ENCODE data around the gene FKBP1B.
"Not testable (repeated sequence)": the region's sequence is repeated elsewhere in the genome, so short reads cannot be mapped to it uniquely, and the experiment has no call there.

Gene FKBP1B

DNA sequence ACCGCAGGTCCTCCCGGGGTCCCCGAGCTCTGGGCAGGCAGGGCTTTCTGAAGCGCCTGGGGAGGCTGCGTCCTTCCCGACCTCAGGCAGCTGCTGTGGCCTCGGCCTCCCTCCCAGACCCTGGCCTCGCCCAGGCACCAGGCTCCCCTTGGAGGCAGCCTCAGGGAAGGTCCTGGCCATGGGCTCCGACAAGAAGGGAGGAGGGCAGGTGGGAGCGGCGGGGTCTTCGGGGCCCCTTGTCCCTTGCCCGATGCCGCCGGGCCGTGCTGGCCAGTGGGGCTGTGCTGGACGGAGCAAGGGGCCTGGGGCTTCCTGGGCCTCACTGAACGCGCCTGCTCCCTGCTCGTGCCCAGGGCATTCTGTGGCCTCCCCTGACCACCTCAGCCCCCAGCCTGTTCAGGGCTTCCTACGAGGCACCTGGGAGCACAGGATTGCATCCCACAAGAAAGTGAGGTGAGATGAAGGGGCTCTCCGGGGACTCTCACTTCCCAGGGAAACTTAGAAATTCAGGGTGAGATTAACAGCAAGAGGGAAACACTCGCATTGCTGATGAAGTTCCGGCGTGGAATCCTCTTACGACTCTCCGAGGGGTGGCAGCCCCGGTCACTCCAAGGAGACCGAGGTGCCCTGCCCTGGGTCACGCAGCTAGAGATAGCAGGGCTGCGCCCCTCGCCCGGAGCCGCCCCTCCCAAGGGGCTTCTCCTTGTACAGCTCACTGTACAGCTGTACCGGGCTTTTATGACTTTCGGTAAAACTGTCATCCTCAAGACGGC is 38.9 kb upstream of the FKBP1B start:
- Histone ChIP-seq H3K4me3 (ENCODE audit: low read depth, low read length) (peak overlapping the region; percentile 50), H3K36me3 (replicated peaks) (no peaks in the 10 kb centered on the region), H3K27ac (no peak overlapping the region), H3K27me3 (replicated peaks) (no peaks in the 10 kb centered on the region)
- TF ChIP-seq, protein P1, sequence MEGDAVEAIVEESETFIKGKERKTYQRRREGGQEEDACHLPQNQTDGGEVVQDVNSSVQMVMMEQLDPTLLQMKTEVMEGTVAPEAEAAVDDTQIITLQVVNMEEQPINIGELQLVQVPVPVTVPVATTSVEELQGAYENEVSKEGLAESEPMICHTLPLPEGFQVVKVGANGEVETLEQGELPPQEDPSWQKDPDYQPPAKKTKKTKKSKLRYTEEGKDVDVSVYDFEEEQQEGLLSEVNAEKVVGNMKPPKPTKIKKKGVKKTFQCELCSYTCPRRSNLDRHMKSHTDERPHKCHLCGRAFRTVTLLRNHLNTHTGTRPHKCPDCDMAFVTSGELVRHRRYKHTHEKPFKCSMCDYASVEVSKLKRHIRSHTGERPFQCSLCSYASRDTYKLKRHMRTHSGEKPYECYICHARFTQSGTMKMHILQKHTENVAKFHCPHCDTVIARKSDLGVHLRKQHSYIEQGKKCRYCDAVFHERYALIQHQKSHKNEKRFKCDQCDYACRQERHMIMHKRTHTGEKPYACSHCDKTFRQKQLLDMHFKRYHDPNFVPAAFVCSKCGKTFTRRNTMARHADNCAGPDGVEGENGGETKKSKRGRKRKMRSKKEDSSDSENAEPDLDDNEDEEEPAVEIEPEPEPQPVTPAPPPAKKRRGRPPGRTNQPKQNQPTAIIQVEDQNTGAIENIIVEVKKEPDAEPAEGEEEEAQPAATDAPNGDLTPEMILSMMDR (IDR thresholded peaks at IDR 0.05; ENCODE audit: low read depth, low read length, missing control alignments) = no peak
- in situ Hi-C loops (cut with HindIII; ENCODE audit: low pct_ligation_motif_present, low sequenced_read_pairs) = no loop called here
- DNase-seq = no peak

DNA sequence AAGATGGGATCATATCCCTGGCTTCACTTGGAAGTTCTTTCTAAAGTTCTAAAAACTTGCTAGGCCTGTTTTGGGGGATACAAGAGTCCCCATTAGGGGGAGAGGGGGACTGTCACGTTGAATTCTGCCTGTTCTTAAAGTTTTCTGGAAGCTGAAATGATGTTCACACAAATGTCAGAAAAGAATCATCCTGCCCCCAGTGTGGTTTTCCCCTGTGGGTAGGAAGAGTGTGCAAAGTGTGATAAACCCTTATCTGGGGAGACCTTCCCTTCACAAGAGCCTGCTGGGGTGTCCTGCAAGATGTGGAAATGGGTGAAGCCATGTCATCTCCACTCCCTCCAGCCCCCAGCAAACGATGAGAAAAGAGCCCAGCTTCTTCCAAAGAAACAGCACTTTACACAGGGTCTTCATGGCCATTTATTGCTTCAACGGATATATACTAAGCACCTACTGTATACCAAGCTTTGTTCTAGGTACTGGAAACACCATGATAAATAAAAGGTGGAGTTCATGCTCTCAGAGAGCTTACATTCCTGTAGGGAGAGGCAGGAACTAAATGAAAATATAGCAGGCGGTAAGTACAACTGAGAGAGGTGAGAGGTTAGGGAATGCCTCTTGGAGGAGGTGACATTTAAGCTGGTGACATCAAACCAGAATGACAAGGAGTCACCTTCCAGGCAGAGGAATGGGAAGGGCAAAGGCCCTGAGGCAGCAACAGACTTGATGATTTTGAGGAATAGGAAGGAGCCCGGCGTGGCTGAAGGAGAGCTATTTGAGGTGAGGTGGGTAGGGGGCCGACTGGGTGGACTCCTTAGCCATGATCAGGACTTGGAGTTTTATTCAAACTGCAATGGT is 38.1 kb upstream of the FKBP1B start:
- no peak for DNase-seq
- H3K27me3 ChIP-seq (replicated peaks) = no peaks in the 10 kb centered on the region
- H3K27ac ChIP-seq = no peak overlapping the region
- no peak overlapping the region for H3K4me3 ChIP-seq (ENCODE audit: low read depth, low read length)
- in situ Hi-C loops (cut with HindIII; ENCODE audit: low pct_ligation_motif_present, low sequenced_read_pairs) = no loop called here
- TF ChIP-seq, protein P1 (IDR thresholded peaks at IDR 0.05; ENCODE audit: low read depth, low read length, missing control alignments) = no peak
- no peaks in the 10 kb centered on the region for H3K36me3 ChIP-seq (replicated peaks)

DNA sequence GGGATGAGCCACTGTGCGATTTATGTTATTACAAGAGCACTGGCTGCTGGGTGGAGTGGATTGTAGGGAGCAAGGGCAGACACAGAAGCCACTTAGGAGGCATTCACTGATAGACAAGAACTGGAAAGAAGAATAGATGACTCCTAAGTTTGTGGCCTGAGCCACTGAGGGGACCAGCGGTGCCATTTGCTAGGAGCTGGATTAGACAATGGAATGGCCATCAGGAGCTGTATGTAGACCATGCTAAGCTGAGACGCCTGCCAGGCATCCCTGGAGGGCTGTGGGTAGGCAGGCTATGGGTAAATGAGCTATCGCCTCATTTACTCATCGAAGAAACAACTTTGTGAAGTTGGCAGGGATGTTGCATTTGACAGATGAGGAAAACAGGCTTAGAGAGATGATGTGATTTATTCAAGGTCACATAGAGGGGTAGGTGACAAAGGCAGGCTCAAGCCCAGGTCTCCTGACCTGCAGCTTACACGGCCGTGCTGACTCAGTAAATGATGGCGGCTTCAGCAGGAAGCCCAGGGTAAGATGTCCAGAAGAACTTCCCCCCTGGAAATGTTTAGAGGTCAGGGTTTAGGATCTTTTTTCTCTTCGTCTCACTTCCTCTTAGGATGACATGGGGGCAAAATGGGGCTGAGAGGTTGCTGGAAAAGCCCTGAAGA is 36.9 kb upstream of the FKBP1B start:
- TF ChIP-seq, protein P1 (IDR thresholded peaks at IDR 0.05; ENCODE audit: low read depth, low read length, missing control alignments) = no peak
- DNase-seq = no peak
- in situ Hi-C loops (cut with HindIII; ENCODE audit: low pct_ligation_motif_present, low sequenced_read_pairs) = no loop called here
- H3K27ac ChIP-seq = no peak overlapping the region
- H3K36me3 ChIP-seq (replicated peaks) = no peaks in the 10 kb centered on the region
- no peaks in the 10 kb centered on the region for H3K27me3 ChIP-seq (replicated peaks)
- no peak overlapping the region for H3K4me3 ChIP-seq (ENCODE audit: low read depth, low read length)

DNA sequence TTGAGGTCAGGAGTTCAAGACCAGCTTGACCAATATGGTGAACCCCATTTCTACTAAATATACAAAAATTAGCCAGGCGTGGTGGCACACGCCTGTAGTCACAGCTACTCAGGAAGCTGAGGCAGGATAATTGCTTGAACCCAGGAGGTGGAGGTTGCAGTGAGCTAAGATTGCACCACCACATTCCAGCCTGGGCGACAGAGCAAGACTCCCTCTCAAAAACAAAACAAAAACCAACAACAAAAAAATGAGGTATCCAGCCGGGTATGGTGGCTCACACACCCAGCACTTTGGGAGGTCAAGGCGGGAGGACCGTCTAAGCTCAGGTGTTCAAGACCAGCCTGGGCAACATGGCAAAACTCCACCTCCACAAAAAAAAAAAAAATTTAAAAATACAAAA is 34.6 kb upstream of the FKBP1B start:
- H3K27ac ChIP-seq = peak overlapping the region; percentile 16
- in situ Hi-C loops (cut with HindIII; ENCODE audit: low pct_ligation_motif_present, low sequenced_read_pairs); DNase-seq; H3K27me3 ChIP-seq (replicated peaks); H3K36me3 ChIP-seq (replicated peaks); H3K4me3 ChIP-seq (ENCODE audit: low read depth, low read length): not testable (repeated sequence)

DNA sequence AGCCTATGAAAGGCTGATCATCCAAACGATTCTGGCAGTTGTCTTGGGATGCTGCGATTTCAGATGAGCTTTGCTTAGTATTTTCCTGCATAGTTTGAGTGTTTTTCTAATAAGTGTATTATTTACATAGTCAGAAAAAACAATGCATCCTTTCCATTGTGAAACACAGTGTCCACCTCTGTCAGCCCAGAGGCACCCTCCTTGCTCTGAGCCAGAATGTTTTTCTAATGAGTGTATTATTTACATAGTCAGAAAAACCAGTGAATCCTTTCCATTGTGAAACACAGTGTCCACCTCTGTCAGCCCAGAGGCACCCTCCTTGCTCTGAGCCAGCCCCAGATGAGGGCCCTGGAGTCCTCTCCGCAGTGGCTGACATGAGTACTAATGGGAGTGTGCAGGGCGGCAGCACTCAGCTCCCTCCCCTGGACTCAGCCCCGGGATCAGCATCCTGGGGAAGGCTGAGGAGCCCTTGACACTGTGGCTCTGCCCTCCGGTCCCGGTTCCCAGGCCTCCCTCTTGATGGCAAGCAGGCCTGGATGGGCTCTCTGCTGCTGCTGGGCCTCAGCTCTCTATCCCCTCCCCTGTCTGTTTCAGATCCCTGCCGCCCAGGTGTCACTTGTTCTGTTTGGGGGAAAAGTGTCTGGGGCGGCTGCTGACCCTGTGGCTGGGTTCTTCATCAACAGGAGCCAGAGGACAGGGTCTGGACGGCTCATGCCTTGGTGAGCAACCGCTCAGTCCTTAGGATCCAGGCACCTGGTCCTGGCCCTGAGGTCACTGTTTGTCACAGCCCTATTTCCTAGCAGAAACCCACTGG is 33.8 kb upstream of the FKBP1B start:
- peak; percentile 83 for DNase-seq
- Histone ChIP-seq H3K27me3 (replicated peaks) (no peaks in the 10 kb centered on the region), H3K27ac (peak overlapping the region; percentile 66), H3K36me3 (replicated peaks) (no peaks in the 10 kb centered on the region), H3K4me3 (ENCODE audit: low read depth, low read length) (no peak overlapping the region)
- in situ Hi-C loops (cut with HindIII; ENCODE audit: low pct_ligation_motif_present, low sequenced_read_pairs) = no loop called here
- TF ChIP-seq, protein P1 (IDR thresholded peaks at IDR 0.05; ENCODE audit: low read depth, low read length, missing control alignments) = no peak
